ENCODE measurements around the gene UNC119B.

DNA sequence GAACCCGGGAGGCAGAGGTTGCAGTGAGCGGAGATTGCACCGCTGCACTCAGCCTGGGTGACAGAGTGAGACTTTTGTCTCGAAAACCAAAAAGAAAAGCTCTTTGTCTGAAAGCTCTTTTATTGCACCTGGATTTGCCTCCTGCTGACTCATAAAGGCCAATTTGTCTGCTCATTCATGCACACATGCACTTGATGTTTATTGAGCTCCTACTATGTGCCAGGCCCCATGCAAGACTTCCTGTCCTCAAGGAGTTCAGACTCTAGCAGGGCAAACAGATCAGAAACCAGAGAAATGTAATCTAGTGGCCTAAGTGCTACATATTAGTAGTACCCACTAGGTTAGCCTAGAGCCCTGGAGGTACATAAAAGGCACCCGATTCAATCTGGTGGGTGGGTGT is 39.6 kb upstream of the UNC119B start:
- TF ChIP-seq, protein P1, sequence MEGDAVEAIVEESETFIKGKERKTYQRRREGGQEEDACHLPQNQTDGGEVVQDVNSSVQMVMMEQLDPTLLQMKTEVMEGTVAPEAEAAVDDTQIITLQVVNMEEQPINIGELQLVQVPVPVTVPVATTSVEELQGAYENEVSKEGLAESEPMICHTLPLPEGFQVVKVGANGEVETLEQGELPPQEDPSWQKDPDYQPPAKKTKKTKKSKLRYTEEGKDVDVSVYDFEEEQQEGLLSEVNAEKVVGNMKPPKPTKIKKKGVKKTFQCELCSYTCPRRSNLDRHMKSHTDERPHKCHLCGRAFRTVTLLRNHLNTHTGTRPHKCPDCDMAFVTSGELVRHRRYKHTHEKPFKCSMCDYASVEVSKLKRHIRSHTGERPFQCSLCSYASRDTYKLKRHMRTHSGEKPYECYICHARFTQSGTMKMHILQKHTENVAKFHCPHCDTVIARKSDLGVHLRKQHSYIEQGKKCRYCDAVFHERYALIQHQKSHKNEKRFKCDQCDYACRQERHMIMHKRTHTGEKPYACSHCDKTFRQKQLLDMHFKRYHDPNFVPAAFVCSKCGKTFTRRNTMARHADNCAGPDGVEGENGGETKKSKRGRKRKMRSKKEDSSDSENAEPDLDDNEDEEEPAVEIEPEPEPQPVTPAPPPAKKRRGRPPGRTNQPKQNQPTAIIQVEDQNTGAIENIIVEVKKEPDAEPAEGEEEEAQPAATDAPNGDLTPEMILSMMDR (IDR thresholded peaks at IDR 0.05 in 4 of 5, conservative IDR thresholded peaks at IDR 0.05 in 1 of 5): no peak
- TF ChIP-seq POLR2A (IDR thresholded peaks at IDR 0.05): no peak
